GM23248 (cell line): Measurements from ENCODE around the gene PFKFB2. TPM values are rescaled to one million over a fixed set of nuclear protein-coding genes. Genes with fewer than 3 reads are reported as not detected.

Experiments
- DNase-seq: peaks from one replicate; pipeline ENCODE4 v3.0.0-alpha.2; 2015
- H2AFZ ChIP-seq: fragments of 200-600 bp; sonication (generic); 2 replicates; pipeline ENCODE4 v1.6.1; 2016; ENCODE audit warnings: antibody characterized with exemption
- H3F3A ChIP-seq: fragments of 200-600 bp; sonication (generic); 2 replicates; pipeline ENCODE4 v1.6.1; 2016; ENCODE audit warnings: mild to moderate bottlenecking, antibody characterized with exemption, mixed run types; ENCODE audit not compliant: insufficient read depth
- H3K27ac ChIP-seq: fragments of 200-600 bp; sonication (generic); 2 replicates; pipeline ENCODE4 v1.5.1; 2016; ENCODE audit warnings: mild to moderate bottlenecking
- H3K27me3 ChIP-seq: fragments of 200-600 bp; sonication (generic); replicated peaks from 2 replicates; pipeline ENCODE4 v1.6.1; 2016; ENCODE audit warnings: mild to moderate bottlenecking; ENCODE audit not compliant: insufficient read depth
- H3K36me3 ChIP-seq: fragments of 200-600 bp; sonication (generic); 2 replicates; pipeline ENCODE4 v1.6.1; 2016; ENCODE audit warnings: low read depth, mild to moderate bottlenecking
- H3K4me1 ChIP-seq: fragments of 200-600 bp; sonication (generic); 2 replicates; pipeline ENCODE4 v1.6.1; 2016; ENCODE audit warnings: mild to moderate bottlenecking; ENCODE audit not compliant: insufficient read depth
- H3K4me2 ChIP-seq: fragments of 200-600 bp; sonication (generic); one replicate; pipeline ENCODE4 v1.6.1; 2016; ENCODE audit warnings: mild to moderate bottlenecking; ENCODE audit not compliant: unreplicated experiment
- H3K4me3 ChIP-seq: fragments of 200-600 bp; sonication (generic); 2 replicates; pipeline ENCODE4 v1.5.1; 2016; ENCODE audit warnings: mild to moderate bottlenecking
- H3K79me2 ChIP-seq: fragments of 200-600 bp; sonication (generic); 2 replicates; pipeline ENCODE4 v1.6.1; 2016; ENCODE audit warnings: mild to moderate bottlenecking; ENCODE audit not compliant: insufficient read depth
- H3K9ac ChIP-seq: fragments of 200-600 bp; sonication (generic); 2 replicates; pipeline ENCODE4 v1.6.1; 2016; ENCODE audit warnings: mild to moderate bottlenecking
- H3K9me2 ChIP-seq: fragments of 200-600 bp; sonication (generic); 2 replicates; pipeline ENCODE4 v1.6.1; 2016; ENCODE audit warnings: mixed run types, mild to moderate bottlenecking, moderate library complexity; ENCODE audit not compliant: insufficient read depth
- H3K9me3 ChIP-seq: fragments of 200-600 bp; sonication (generic); one replicate; pipeline ENCODE4 v1.6.1; 2017; ENCODE audit warnings: low read depth
- H4K20me1 ChIP-seq: fragments of 200-600 bp; sonication (generic); 2 replicates; pipeline ENCODE4 v1.6.0; 2016; ENCODE audit not compliant: insufficient read depth
- EZH2 ChIP-seq: fragments of 200-600 bp; sonication (generic); IDR thresholded peaks from 2 replicates; pipeline ENCODE4 v1.6.1; 2018; ENCODE audit warnings: antibody characterized with exemption, mild to moderate bottlenecking; ENCODE audit not compliant: insufficient read depth, poor library complexity, severe bottlenecking
- EZH2phosphoT487 ChIP-seq: fragments of 200-600 bp; sonication (generic); IDR thresholded peaks from 2 replicates; pipeline ENCODE4 v1.6.1; 2018; ENCODE audit warnings: antibody characterized with exemption, moderate library complexity, mild to moderate bottlenecking, low read depth; ENCODE audit not compliant: insufficient read depth
- WGBS, 2 experiments: methylation state at CpG; one replicate each; pipeline ENCODE4 v1.1.6; 2015 to 2017; ENCODE audit warnings: low lambda C conversion rate in 2 of 2, low coverage in 1 of 2; ENCODE audit errors: missing lambda C conversion rate in 2 of 2; 5-methylcytosine and 5-hydroxymethylcytosine counted together
- in situ Hi-C: fragments of 300-500 bp; cut with MboI; formaldehyde crosslinking; loops from 2 replicates; pipeline ENCODE4 v1.15.0; 2020
- polyA plus RNA-seq: library from polyadenylated mRNA; unstranded; fragments of >200 nt; fragmentation: Nextera tagmentation; extraction: Ambion mirVana; gene quantifications from 2 replicates; pipeline ENCODE4 v1.2.1, GENCODE V29; 2016
- total RNA-seq: library from RNA; depleted of rRNA; stranded (reverse); fragments of >200 nt; shearing (Covaris generic); gene quantifications from 2 replicates; pipeline ENCODE4 v1.2.3, GENCODE V29; 2014

The PFKFB2 gene
- total and polyA plus RNA-seq, 2 experiments from 2014 or later: 1.6 to 4.2 TPM

DNA sequence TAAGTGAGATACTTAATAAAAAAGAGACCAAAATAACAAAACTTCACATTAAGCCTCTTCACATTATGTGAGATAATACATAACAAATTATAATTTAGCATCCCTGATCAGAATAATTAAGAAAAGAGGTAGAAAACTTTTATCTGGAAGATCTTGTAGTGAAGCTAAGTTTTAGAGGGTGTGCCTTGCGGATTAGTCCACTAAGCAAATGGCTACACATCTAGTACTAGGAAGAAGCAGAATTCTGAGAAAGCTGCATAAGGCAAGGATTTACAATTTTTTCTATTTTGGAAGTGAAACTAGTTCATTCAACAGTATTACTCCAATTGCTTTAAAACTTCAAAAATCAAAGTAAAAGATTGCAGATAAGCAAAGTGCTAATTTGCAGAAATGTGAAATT, 5.6 kb upstream of the PFKFB2 start:
- H3F3A ChIP-seq: peaks cover 21% of the 10 kb centered on the region
- TF ChIP-seq EZH2phosphoT487 (no peak), EZH2 (no peak)
- no peaks in the 10 kb centered on the region for H3K9me3 ChIP-seq
- H3K36me3 ChIP-seq: peaks cover 28% of the 10 kb centered on the region
- peaks cover 44% of the 10 kb centered on the region for H3K4me1 ChIP-seq
- no peak overlapping the region for H3K4me3 ChIP-seq
- DNase-seq: no peak
- peaks cover 66% of the 10 kb centered on the region for H3K79me2 ChIP-seq
- H3K27me3 ChIP-seq: no peaks in the 10 kb centered on the region
- WGBS, 2 experiments: 100% methylated on average over 1 of the region's 1 CpG
- no peaks in the 10 kb centered on the region; the same call in 1 of the 2 replicates for H4K20me1 ChIP-seq
- in situ Hi-C loops: no loop called here
- H3K27ac ChIP-seq: no peak overlapping the region
- no peaks in the 10 kb centered on the region for H3K9me2 ChIP-seq
- no peak overlapping the region for H2AFZ ChIP-seq
- peak overlapping the region; percentile 1 for H3K4me2 ChIP-seq
- peak overlapping the region; percentile 1; the same call in 1 of the 2 replicates for H3K9ac ChIP-seq

GRCh38 chr1:207048041-207048440, 5.0 kb upstream of the PFKFB2 start:
- H3F3A ChIP-seq: peaks cover 22% of the 10 kb centered on the region
- TF ChIP-seq EZH2 (no peak), EZH2phosphoT487 (no peak)
- in situ Hi-C loops: no loop called here
- 89 to 92% methylated on average over 6 of the region's 6 CpGs for WGBS, 2 experiments
- DNase-seq: no peak
- peaks cover 44% of the 10 kb centered on the region for H3K4me1 ChIP-seq
- no peak overlapping the region for H3K4me2 ChIP-seq
- H4K20me1 ChIP-seq: no peaks in the 10 kb centered on the region; the same call in 1 of the 2 replicates
- no peak overlapping the region for H2AFZ ChIP-seq
- H3K27me3 ChIP-seq: no peaks in the 10 kb centered on the region
- peaks cover 66% of the 10 kb centered on the region for H3K79me2 ChIP-seq
- no peaks in the 10 kb centered on the region for H3K9me2 ChIP-seq
- no peaks in the 10 kb centered on the region for H3K9me3 ChIP-seq
- H3K36me3 ChIP-seq: peaks cover 28% of the 10 kb centered on the region
- H3K9ac ChIP-seq: 0 out of 2 replicates have a peak overlapping the region, but pooled peaks have one; percentile 20
- no peak overlapping the region for H3K4me3 ChIP-seq
- H3K27ac ChIP-seq: no peak overlapping the region

DNA sequence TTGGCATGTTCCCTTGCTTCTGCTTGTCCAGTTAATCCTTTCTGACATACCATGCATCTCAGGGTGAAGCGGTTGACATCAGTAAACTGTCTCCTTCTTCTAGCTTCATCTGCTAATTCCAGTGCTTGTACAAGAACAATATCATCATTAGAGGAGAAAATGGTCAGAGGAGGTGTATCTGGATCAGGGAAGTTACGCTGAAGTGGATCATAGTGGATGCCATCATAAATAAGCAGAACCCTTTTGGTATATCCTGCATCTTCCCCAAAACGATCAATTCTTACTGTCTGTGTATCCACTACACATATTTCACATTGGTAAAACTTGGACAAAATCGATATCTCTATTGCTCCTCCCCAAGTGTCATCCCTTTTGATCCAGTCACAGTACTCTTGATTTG, 4.0 kb upstream of the PFKFB2 start:
- Histone ChIP-seq H3K79me2 (peaks cover 66% of the 10 kb centered on the region), H3K9me2 (no peaks in the 10 kb centered on the region), H3K27ac (no peak overlapping the region), H3K4me2 (peak overlapping the region; percentile 86), H4K20me1 (no peaks in the 10 kb centered on the region; the same call in 1 of the 2 replicates), H3K9ac (peak overlapping the region; percentile 93), H3K27me3 (no peaks in the 10 kb centered on the region), H3K4me3 (peak overlapping the region; percentile 98; the same call in 1 of the 2 replicates), H3K9me3 (no peaks in the 10 kb centered on the region), H3F3A (peaks cover 19% of the 10 kb centered on the region), H2AFZ (no peak overlapping the region), H3K36me3 (peaks cover 28% of the 10 kb centered on the region), H3K4me1 (peaks cover 44% of the 10 kb centered on the region)
- in situ Hi-C loops: no loop called here
- no peak for TF ChIP-seq EZH2phosphoT487
- TF ChIP-seq EZH2: no peak
- no peak for DNase-seq
- 81 to 88% methylated on average over 4 of the region's 4 CpGs for WGBS, 2 experiments

- Histone ChIP-seq H3K79me2 (peaks cover 62% of the 10 kb centered on the region), H3K9me3 (no peaks in the 10 kb centered on the region), H3K27me3 (no peaks in the 10 kb centered on the region), H2AFZ (no peak overlapping the region), H3F3A (peaks cover 23% of the 10 kb centered on the region), H3K9me2 (no peaks in the 10 kb centered on the region), H4K20me1 (no peaks in the 10 kb centered on the region; the same call in 1 of the 2 replicates), H3K36me3 (peaks cover 28% of the 10 kb centered on the region), H3K27ac (peak overlapping the region; percentile 94; the same call in 1 of the 2 replicates), H3K4me3 (peak overlapping the region; percentile 98), H3K4me2 (peak overlapping the region; percentile 86), H3K4me1 (peaks cover 44% of the 10 kb centered on the region), H3K9ac (peak overlapping the region; percentile 93)
- in situ Hi-C loops: no loop called here
- DNase-seq: no peak
- TF ChIP-seq EZH2phosphoT487 (no peak), EZH2 (no peak)
- WGBS, 2 experiments: 54 to 56% methylated on average over 8 of the region's 8 CpGs
Measured at GRCh38 chr1:207049514-207049913, 3.6 kb upstream of the PFKFB2 start.
